Measurements from ENCODE around the gene CYP2W1. TPM values are rescaled to one million over a fixed set of nuclear protein-coding genes. Genes with fewer than 3 reads are reported as not detected.
"Not testable (repeated sequence)": the region's sequence is repeated elsewhere in the genome, so short reads cannot be mapped to it uniquely, and the experiment has no call there.

Gene CYP2W1
- total RNA-seq, 1 donor from 2014 or later: not detected

GRCh38 chr7:1027242-1028043 lies 44.5 kb downstream of the CYP2W1 start:
- intact Hi-C loops (cut with micrococcal nuclease): loop anchor here (1.0 to 2.0 kb wide), 2 partner anchors 17 to 38 kb away; partner anchors contain the start of gene GPR146

- intact Hi-C loops (cut with micrococcal nuclease): loop anchor here (1.0 to 2.0 kb wide), 2 partner anchors 17 to 37 kb away; partner anchors contain the start of gene GPR146
Observed at GRCh38 chr7:1028044-1028770, 45.2 kb downstream of the CYP2W1 start.

- intact Hi-C loops (cut with micrococcal nuclease): loop anchor here (1.0 to 2.0 kb wide), 3 partner anchors 16 to 54 kb away; partner anchors contain the start of genes COX19 and GPR146
Observed at GRCh38 chr7:1028775-1029636, 46.0 kb downstream of the CYP2W1 start.

- intact Hi-C loops (cut with micrococcal nuclease): loop anchor here (1.0 to 2.0 kb wide), 2 partner anchors 15 to 55 kb away; partner anchors contain the start of genes COX19 and GPR146
Observed at GRCh38 chr7:1029637-1030443, 46.9 kb downstream of the CYP2W1 start.

GRCh38 chr7:1030444-1031070 lies 47.6 kb downstream of the CYP2W1 start:
- intact Hi-C loops (cut with micrococcal nuclease): no loop called here

GRCh38 chr7:1031716-1032455 lies 48.9 kb downstream of the CYP2W1 start:
- intact Hi-C loops (cut with micrococcal nuclease): no loop called here

GRCh38 chr7:1032536-1033181 lies 49.7 kb downstream of the CYP2W1 start:
- intact Hi-C loops (cut with micrococcal nuclease): no loop called here

GRCh38 chr7:1033546-1034145 lies 50.7 kb downstream of the CYP2W1 start:
- intact Hi-C loops (cut with micrococcal nuclease): no loop called here

GRCh38 chr7:1034769-1035168 lies 51.8 kb downstream of the CYP2W1 start:
- intact Hi-C loops (cut with micrococcal nuclease): not testable (repeated sequence)

GRCh38 chr7:1036164-1036928 lies 53.4 kb downstream of the CYP2W1 start:
- intact Hi-C loops (cut with micrococcal nuclease): not testable (repeated sequence)

Other genes starting within 250 kb of the CYP2W1 start
- 47.5 and 48.2 TPM in 2 replicates for gene SUN1, start 150.7 kb upstream of the CYP2W1 start, total RNA-seq
- gene GET4, start 106.6 kb upstream of the CYP2W1 start, total RNA-seq: 33.7 and 45.8 TPM in 2 replicates
- 20.6 and 20.9 TPM in 2 replicates for gene ADAP1, start 28.5 kb upstream of the CYP2W1 start, total RNA-seq
- 17.5 and 18.9 TPM in 2 replicates for gene COX19, start 7.6 kb upstream of the CYP2W1 start, total RNA-seq
- gene GPR146, start 61.4 kb downstream of the CYP2W1 start, total RNA-seq: 14.5 and 15.4 TPM in 2 replicates
- not detected in 2 replicates for gene GPER1, start 104.9 kb downstream of the CYP2W1 start, total RNA-seq
- 21.8 and 25.1 TPM in 2 replicates for gene ZFAND2A, start 177.0 kb downstream of the CYP2W1 start, total RNA-seq
- gene UNCX, start 249.7 kb downstream of the CYP2W1 start, total RNA-seq: not detected in 2 replicates